Cardiac fibroblast (primary cell): ENCODE measurements around the gene RPL28.

ENCODE experiments used
- DNase-seq, 2 donors: peaks; one replicate each; pipeline versions ENCODE4 v3.0.0 to v3.0.0-alpha.2; 2010; ENCODE audit warnings: low read depth in 2 of 2
- H3K4me3 ChIP-seq, 2 donors: replicated peaks in 1 of 2; 1 replicate in 1 of 2; 2 replicates in 1 of 2; pipeline ENCODE4 v1.5.1; 2011; ENCODE audit warnings: low read depth in 2 of 2, low read length in 2 of 2, mild to moderate bottlenecking in 2 of 2, moderate library complexity in 1 of 2
- CTCF ChIP-seq: IDR thresholded peaks from one replicate; pipeline ENCODE4 v1.5.1; 2011; ENCODE audit warnings: low read depth, mild to moderate bottlenecking, low read length, inconsistent platforms

The RPL28 gene

GRCh38 chr19:55385724-55386492 is at the start of gene RPL28:
TSS of gene RPL28 (plus strand) at chr19:55385932. CDS start at chr19:55386358, 426 bp downstream.
- TF ChIP-seq CTCF: no peak
- peak within 1 kb of the TSS; percentile 95 to 97 for H3K4me3 ChIP-seq
- DNase-seq: peak; percentile 99

GRCh38 chr19:55336101-55336500 is 49.6 kb upstream of the RPL28 start:
- H3K4me3 ChIP-seq: no peak overlapping the region
- DNase-seq: peak in 1 of 2 donors; percentile 60
- TF ChIP-seq CTCF: no peak

GRCh38 chr19:55339105-55339888 is 46.4 kb upstream of the RPL28 start, which contains the start of gene KMT5C:
TSS of gene KMT5C (plus strand) at chr19:55339876. CDS start at chr19:55341937, 2,061 bp downstream.
- DNase-seq: peak; percentile 100
- H3K4me3 ChIP-seq: peak within 1 kb of the TSS; percentile 70
- TF ChIP-seq CTCF: peak; percentile 37

GRCh38 chr19:55339889-55340783 is 45.6 kb upstream of the RPL28 start:
- TF ChIP-seq CTCF: no peak
- H3K4me3 ChIP-seq: peak overlapping the region; percentile 70
- peak in 1 of 2 donors; percentile 20 for DNase-seq

GRCh38 chr19:55340784-55341147 is 45.0 kb upstream of the RPL28 start:
- no peak for DNase-seq
- peak overlapping the region; percentile 70 for H3K4me3 ChIP-seq
- no peak for TF ChIP-seq CTCF

- no peak for TF ChIP-seq CTCF
- DNase-seq: peak; percentile 43 to 71
- H3K4me3 ChIP-seq: peak overlapping the region; percentile 70
Measured at GRCh38 chr19:55341171-55341588, 44.6 kb upstream of the RPL28 start.
